IPS-15b (cell line): ENCODE data around the gene COMMD6.

Experiments used
- H3K27me3 ChIP-seq: one replicate; pipeline ENCODE4 v1.6.1; 2013; ENCODE audit warnings: low read length; ENCODE audit not compliant: control insufficient read depth, insufficient read depth
- H3K36me3 ChIP-seq: one replicate; pipeline ENCODE4 v1.6.1; 2013; ENCODE audit warnings: low read length; ENCODE audit not compliant: control insufficient read depth, insufficient read depth
- H3K4me1 ChIP-seq: one replicate; pipeline ENCODE4 v1.6.1; 2013; ENCODE audit warnings: mild to moderate bottlenecking, low read length; ENCODE audit not compliant: control insufficient read depth, insufficient read depth
- H3K4me3 ChIP-seq: one replicate; pipeline ENCODE4 v1.5.1; 2013; ENCODE audit warnings: low read depth, low read length
- H3K9ac ChIP-seq: one replicate; pipeline ENCODE4 v1.6.1; 2013; ENCODE audit warnings: low read depth, mild to moderate bottlenecking, low read length
- H3K9me3 ChIP-seq: one replicate; pipeline ENCODE4 v1.6.1; 2013; ENCODE audit warnings: mild to moderate bottlenecking, low read length; ENCODE audit not compliant: control insufficient read depth, insufficient read depth

The COMMD6 gene

GRCh38 chr13:75537401-75538365, at the start of gene COMMD6:
Gene COMMD6, minus strand, starts transcription at chr13:75537841. Its CDS starts 36 bp downstream, at chr13:75537805.
- Histone ChIP-seq H3K27me3 (no peaks in the 10 kb centered on the region), H3K9ac (peak within 1 kb of the TSS; percentile 57), H3K4me3 (peak within 1 kb of the TSS; percentile 90), H3K36me3 (no peaks in the 10 kb centered on the region), H3K9me3 (no peaks in the 10 kb centered on the region), H3K4me1 (peaks cover 5% of the 10 kb centered on the region)

GRCh38 chr13:75585153-75585552, 47.5 kb upstream of the COMMD6 start:
- no peak overlapping the region for H3K4me3 ChIP-seq
- peaks cover 4% of the 10 kb centered on the region for H3K4me1 ChIP-seq
- no peaks in the 10 kb centered on the region for H3K27me3 ChIP-seq
- no peaks in the 10 kb centered on the region for H3K9me3 ChIP-seq
- no peak overlapping the region for H3K9ac ChIP-seq
- H3K36me3 ChIP-seq, result no peaks in the 10 kb centered on the region

- Histone ChIP-seq H3K36me3 (no peaks in the 10 kb centered on the region), H3K4me3 (no peak overlapping the region), H3K9ac (no peak overlapping the region)
Observed at GRCh38 chr13:75583091-75583490, 45.5 kb upstream of the COMMD6 start.

GRCh38 chr13:75581874-75582640, 44.4 kb upstream of the COMMD6 start:
- Histone ChIP-seq H3K36me3 (no peaks in the 10 kb centered on the region), H3K9ac (no peak overlapping the region), H3K4me1 (no peaks in the 10 kb centered on the region), H3K27me3 (no peaks in the 10 kb centered on the region), H3K9me3 (no peaks in the 10 kb centered on the region), H3K4me3 (no peak overlapping the region)

More at GRCh38 chr13:75583091-75583490, 45.5 kb upstream of the COMMD6 start:
- Histone ChIP-seq H3K4me1 (no peaks in the 10 kb centered on the region), H3K9me3 (no peaks in the 10 kb centered on the region), H3K27me3 (no peaks in the 10 kb centered on the region)

- no peak overlapping the region for H3K9ac ChIP-seq
- H3K27me3 ChIP-seq, result no peaks in the 10 kb centered on the region
- H3K4me3 ChIP-seq, result no peak overlapping the region
- no peaks in the 10 kb centered on the region for H3K9me3 ChIP-seq
- H3K4me1 ChIP-seq, result no peaks in the 10 kb centered on the region
- no peaks in the 10 kb centered on the region for H3K36me3 ChIP-seq
Observed at GRCh38 chr13:75579529-75579928, 41.9 kb upstream of the COMMD6 start.

- peaks cover 4% of the 10 kb centered on the region for H3K36me3 ChIP-seq
- no peaks in the 10 kb centered on the region for H3K9me3 ChIP-seq
- H3K4me3 ChIP-seq, result no peak overlapping the region
- H3K4me1 ChIP-seq, result no peaks in the 10 kb centered on the region
- no peaks in the 10 kb centered on the region for H3K27me3 ChIP-seq
- H3K9ac ChIP-seq, result no peak overlapping the region
Observed at GRCh38 chr13:75569576-75569975, 31.9 kb upstream of the COMMD6 start.

GRCh38 chr13:75566658-75567057, 29.0 kb upstream of the COMMD6 start:
- Histone ChIP-seq H3K27me3 (no peaks in the 10 kb centered on the region), H3K9ac (no peak overlapping the region), H3K36me3 (peaks cover 4% of the 10 kb centered on the region), H3K4me3 (no peak overlapping the region), H3K4me1 (no peaks in the 10 kb centered on the region), H3K9me3 (no peaks in the 10 kb centered on the region)

GRCh38 chr13:75558145-75558840, 20.7 kb upstream of the COMMD6 start:
- no peaks in the 10 kb centered on the region for H3K4me1 ChIP-seq
- no peak overlapping the region for H3K4me3 ChIP-seq
- H3K36me3 ChIP-seq, result no peaks in the 10 kb centered on the region
- no peaks in the 10 kb centered on the region for H3K9me3 ChIP-seq
- H3K27me3 ChIP-seq, result no peaks in the 10 kb centered on the region
- no peak overlapping the region for H3K9ac ChIP-seq

- Histone ChIP-seq H3K36me3 (no peaks in the 10 kb centered on the region), H3K9ac (no peak overlapping the region), H3K9me3 (no peaks in the 10 kb centered on the region), H3K4me1 (no peaks in the 10 kb centered on the region), H3K27me3 (no peaks in the 10 kb centered on the region), H3K4me3 (no peak overlapping the region)
Observed at GRCh38 chr13:75556961-75557360, 19.3 kb upstream of the COMMD6 start.

GRCh38 chr13:75555836-75556235, 18.2 kb upstream of the COMMD6 start:
- Histone ChIP-seq H3K9ac (no peak overlapping the region), H3K27me3 (no peaks in the 10 kb centered on the region), H3K36me3 (no peaks in the 10 kb centered on the region), H3K4me3 (no peak overlapping the region), H3K4me1 (peaks cover under 1% of the 10 kb centered on the region), H3K9me3 (no peaks in the 10 kb centered on the region)

GRCh38 chr13:75554981-75555380, 17.3 kb upstream of the COMMD6 start:
- Histone ChIP-seq H3K4me3 (no peak overlapping the region), H3K9me3 (no peaks in the 10 kb centered on the region), H3K9ac (no peak overlapping the region), H3K36me3 (no peaks in the 10 kb centered on the region), H3K27me3 (no peaks in the 10 kb centered on the region), H3K4me1 (peaks cover 3% of the 10 kb centered on the region)
